ENCODE results near the gene RFC3. TPM values are rescaled to one million over a fixed set of nuclear protein-coding genes. Genes with fewer than 3 reads are reported as not detected.

Gene RFC3
- total RNA-seq, 1 experiment from 2014 or later, result 59.2 TPM

DNA sequence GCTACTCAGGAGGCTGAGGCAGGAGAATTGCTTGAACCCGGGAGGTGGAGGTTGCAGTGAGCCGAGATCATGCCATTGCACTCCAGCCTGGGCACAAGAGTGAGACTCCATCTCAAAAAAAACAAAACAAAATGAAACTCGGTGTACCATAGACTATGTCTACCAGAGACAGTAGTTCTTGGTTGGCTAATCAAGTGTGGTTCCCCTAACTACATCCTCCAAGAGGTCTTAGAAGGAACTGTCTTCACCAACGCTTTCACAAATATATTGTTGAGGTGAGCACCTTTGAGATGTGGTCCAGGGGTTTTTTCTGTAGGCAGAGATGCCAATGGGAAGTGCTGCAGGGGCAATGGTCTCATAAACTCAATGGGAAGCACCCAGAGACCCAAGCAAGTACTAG is 48.0 kb downstream of the RFC3 start:
- no peak overlapping the region for H2BK15ac ChIP-seq (ENCODE audit: low read depth, low read length)
- no peak overlapping the region for H2AFZ ChIP-seq (ENCODE audit: low read length)
- no peak overlapping the region for H3K9ac ChIP-seq (ENCODE audit: extremely low read depth, insufficient read length, low read length)

More for the DNA sequence above, 48.0 kb downstream of the RFC3 start:
- Histone ChIP-seq H2AK5ac (ENCODE audit: insufficient read length, low read length) (no peak overlapping the region), H3K79me1 (ENCODE audit: insufficient read depth, low read depth, low read length, poor library complexity, severe bottlenecking) (no peaks in the 10 kb centered on the region), H3K23ac (ENCODE audit: insufficient read length, low read depth, low read length) (no peak overlapping the region), H3K18ac (ENCODE audit: insufficient read length, low read depth, low read length) (no peak overlapping the region), H2BK120ac (ENCODE audit: low read depth, low read length, poor library complexity, severe bottlenecking) (no peak overlapping the region), H2BK5ac (ENCODE audit: insufficient read length, low read length) (no peak overlapping the region), H3K4me1 (ENCODE audit: insufficient read depth, low read length) (no peaks in the 10 kb centered on the region), H3K4ac (ENCODE audit: low read depth, low read length) (no peak overlapping the region), H2BK12ac (ENCODE audit: insufficient read length, low read depth, low read length) (no peak overlapping the region), H3K4me2 (ENCODE audit: insufficient read depth, insufficient read length, low read length) (no peak overlapping the region), H3K56ac (ENCODE audit: insufficient read length, low read depth, low read length) (no peak overlapping the region), H2BK20ac (ENCODE audit: low read depth, low read length, poor library complexity, severe bottlenecking) (no peak overlapping the region), H3K79me2 (ENCODE audit: insufficient read depth, low read length) (no peaks in the 10 kb centered on the region), H3K27me3 (ENCODE audit: insufficient read depth, low read length) (no peaks in the 10 kb centered on the region), H4K20me1 (ENCODE audit: control insufficient read depth, insufficient read depth, insufficient read length) (no peaks in the 10 kb centered on the region), H4K5ac (ENCODE audit: insufficient read length, low read depth, low read length) (no peak overlapping the region), H3K9me3 (ENCODE audit: control insufficient read depth, low read depth, low read length) (no peaks in the 10 kb centered on the region), H4K8ac (replicated peaks; ENCODE audit: insufficient read length, low read depth, low read length) (no peak overlapping the region), H3K27ac (ENCODE audit: insufficient read length, low read depth, low read length) (no peak overlapping the region), H3T11ph (ENCODE audit: low read length) (no peak overlapping the region), H3K14ac (ENCODE audit: insufficient read depth, low read length) (no peak overlapping the region), H4K91ac (ENCODE audit: insufficient read length, low read depth, low read length) (no peak overlapping the region), H3K23me2 (ENCODE audit: insufficient read length, low read depth, low read length, poor library complexity, severe bottlenecking) (no peaks in the 10 kb centered on the region)
- Mint-ChIP-seq H3K36me3 (ENCODE audit: insufficient read depth in 1 of 3, low read depth in 3 of 3) (peaks cover 0 to 8% (median 7%) of the 10 kb centered on the region in 3 experiments; a peak in 5 of 7 replicates), H3K27me3 (ENCODE audit: low read depth) (no peaks in the 10 kb centered on the region), H3K9me3 (no peaks in the 10 kb centered on the region), H3K27ac (no peak overlapping the region), H3K4me1 (no peaks in the 10 kb centered on the region), H3K4me3 (no peak overlapping the region)
- TF ChIP-seq CTCF (conservative IDR thresholded peaks at IDR 0.05), result no peak
- no peak for DNase-seq
- no CpG with 5 or more reads among the region's 4 CpGs for WGBS (ENCODE audit: extremely low coverage, insufficient read length, low lambda C conversion rate)

Data from H9 (cell line).